AG08395 (cell line): ENCODE data around the gene BBC3.
A peak's percentile ranks its signal among the peaks of the same experiment; 100 is the strongest.
"Not testable (repeated sequence)": the region's sequence is repeated elsewhere in the genome, so short reads cannot be mapped to it uniquely, and the experiment has no call there.

Experiments
- DNase-seq: peaks from one replicate; pipeline ENCODE4 v3.0.0; 2012; ENCODE audit warnings: mixed read lengths, low spot score

BBC3 gene

DNA sequence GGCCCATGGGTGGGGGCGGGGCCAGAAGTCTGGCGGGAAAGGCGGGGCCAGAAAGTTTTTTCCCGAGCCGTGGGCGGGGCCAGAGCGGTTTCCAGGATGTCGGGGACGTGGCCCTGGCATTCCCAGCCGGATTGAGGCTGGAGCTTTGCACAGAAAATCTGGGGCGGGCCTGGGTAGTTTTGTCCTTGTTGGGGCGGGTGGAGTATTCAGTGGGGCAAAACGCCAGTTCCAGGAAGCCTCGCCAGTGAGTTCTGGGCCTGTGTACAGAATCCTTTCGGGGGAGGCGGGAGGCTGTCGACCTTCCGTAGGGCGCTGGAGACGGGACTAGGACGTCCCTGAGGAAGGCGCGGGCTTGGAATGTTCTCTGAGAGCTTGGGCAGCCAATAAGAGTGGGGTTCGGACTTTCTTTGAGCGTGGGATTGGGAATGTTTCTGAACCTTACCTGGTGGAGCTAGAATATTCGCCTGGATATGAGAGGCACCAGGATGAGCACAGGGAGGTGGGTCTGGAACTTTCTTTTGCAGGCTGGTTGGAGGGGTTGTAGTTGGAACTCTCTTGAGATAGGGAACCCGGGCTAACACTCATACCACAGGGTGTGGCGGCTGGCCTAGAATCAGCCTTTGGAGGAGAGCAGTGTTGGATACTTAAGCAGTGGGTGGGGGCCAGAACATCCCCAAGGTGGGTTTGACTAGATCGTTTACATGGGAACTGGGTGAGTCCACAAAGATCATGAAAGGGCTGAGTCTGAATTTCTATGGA, 26.6 kb upstream of the BBC3 start:
- DNase-seq, result no peak

DNA sequence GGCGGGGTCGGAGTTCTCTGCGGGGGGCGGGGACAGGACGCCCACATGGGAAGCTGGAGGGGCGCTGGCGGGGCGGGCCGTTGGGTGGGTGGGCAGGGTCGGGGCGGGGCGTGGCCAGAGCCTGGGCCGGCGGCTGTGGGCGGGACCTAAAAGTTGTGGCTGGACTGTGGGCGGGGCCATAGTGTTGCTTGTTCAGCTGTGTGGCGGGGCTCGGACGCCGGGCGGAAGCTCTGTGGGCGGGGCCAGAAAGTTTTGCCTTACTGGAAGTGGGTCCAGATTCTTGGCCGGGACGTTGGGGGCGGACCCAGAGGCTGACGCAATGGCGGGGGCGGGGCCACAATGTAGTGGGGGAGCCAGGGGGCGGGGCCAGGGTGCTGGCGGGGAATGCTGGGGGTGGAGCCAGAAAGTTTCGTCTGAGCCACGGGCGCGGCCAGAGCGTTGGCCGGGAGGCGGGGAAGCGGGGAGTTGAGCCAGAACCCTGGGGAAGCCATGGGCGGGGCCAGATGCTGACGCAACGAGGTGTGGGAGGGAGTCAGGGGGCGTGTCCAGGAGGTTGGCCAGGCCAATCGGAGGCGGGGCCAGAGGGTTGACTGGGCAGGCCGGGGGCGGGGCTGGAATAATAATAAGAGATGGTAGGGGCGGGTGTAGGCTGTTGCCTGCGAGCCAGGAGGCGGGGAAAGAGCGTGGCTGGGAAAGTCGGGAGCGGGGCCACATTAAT, 25.9 kb upstream of the BBC3 start:
- DNase-seq, result peak; percentile 99

DNA sequence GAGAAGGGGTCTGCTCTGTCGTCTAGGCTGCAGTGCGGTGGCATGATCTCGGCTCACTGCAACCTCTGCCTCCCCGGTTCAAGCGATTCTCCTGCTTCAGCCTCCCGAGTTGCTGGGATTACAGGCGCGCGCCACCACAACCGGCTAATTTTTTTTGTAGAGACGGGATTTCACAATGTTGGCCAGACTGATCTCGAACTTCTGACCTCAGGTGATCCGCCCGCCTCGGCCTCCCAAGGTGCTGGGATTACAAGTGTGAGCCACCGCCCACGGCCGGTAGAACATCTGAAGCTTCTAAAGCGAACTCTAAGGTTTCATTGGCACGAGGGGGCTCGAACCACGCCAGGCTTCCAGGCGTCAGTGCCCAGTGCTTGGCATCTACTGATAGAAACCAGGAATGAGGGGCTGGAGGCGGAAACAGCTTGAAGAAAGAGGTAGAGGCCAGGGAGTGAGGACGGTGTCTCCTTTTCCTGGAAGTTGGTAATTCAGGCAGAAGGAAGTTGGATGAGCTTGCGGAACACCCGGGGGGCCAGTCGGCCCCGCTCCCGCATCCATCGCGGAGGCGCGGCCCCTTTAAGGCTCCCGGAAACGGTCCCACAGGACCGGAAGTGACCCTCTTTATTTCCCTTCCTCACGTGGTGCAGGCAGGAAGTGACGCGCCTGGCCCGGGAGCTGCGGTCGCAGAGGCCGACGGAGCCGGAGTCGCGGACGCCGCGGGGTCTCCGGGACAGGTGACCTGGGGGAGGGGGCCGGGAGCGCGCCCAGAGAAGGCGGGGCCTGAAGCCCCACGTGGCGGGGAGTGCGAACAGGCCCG, 25.1 kb upstream of the BBC3 start, which contains the start of gene CCDC9:
CCDC9 (plus strand) TSS at position 647 of the 814 bp plus-strand sequence. CDS start 1,876 bp downstream, outside the sequence.
- DNase-seq, result peak; percentile 92

DNA sequence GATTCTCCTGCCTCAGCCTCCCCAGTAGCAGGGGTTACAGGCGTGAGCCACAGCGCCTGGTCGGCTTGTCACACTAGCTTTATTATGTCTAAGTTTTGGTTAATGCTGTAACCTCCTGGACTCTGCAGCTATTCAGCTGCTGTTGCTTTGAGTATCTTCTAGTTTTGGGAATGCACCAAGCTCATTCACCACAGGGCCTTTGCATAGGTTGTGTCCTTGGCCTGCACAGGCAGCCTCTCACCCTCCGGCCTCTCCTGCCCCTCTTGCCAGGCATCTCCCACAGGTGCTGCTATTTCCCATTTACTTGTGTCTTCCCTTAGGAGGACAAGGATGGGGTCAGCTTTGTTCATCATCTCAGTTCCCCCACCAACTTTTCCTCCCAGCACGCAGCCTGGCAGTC, 23.0 kb upstream of the BBC3 start:
- DNase-seq, result no peak

DNA sequence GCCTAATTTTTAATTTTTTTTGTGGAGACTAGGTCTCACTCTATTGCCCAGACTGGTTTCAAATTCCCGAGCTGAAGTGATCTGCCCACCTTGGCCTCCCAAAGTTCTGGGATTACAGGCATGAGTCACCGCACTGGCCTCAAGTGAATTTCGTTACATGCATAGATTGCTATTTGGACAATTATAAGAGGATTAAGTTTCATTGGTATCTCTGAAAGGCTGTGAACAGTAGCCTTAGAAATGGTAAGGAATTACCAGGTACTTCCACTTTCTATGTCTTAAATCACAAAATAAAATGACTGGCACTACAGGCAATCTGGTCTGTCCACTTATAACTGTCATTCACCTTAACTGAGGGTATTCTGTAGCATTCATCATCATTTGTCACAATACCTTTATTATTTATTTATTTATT, 22.5 kb upstream of the BBC3 start:
- DNase-seq, result no peak

DNA sequence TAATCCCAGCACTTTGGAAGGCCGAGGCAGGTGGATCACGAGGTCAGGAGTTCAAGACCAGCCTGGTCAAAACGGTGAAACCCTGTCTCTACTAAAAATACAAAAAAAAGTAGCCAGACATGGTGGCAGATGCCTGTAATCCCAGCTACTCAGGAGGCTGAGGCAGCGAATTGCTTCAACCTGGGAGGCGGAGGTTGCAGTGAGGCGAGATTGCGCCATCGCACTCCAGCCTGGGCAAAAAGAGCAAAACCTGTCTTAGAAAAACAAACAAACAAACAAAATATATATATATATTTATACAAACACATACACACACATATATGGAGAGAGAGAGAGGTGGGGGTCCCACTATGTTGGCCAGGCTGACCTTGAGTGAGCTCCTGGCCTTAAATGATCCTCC, 22.0 kb upstream of the BBC3 start:
- DNase-seq, result not testable (repeated sequence)

DNA sequence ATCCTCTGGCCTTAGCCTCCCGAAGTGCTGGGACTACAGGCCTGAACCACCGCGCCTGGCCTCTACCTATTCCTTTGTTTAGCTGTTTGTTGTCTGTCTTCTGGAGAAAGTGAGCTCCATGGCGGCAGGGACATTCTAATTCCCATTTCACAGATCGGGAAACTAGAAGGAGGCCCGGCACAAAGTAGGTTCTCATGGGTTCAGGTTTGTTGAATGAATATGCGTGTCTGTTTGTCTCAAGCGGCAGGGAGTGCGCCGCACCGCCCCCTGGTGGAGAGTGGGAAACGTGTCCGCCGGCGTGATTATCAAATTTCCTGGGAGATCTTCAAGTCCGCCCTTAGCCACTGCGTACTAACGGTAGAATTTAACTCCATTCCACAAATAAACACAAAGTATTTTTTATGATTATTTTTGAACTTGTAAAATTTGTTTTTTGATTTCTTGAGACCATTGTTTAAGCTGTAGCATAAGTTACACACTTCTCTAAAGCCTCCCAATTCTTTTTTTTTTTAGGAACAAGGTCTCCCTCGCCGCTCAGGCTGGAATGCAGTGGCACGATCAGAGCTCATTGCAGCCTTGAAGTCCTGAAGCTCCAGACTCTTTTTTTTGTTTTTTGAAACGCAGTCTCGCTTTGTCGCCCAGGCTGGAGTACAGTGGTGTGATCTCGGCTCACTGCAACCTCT, 16.4 kb upstream of the BBC3 start:
- peak; percentile 62 for DNase-seq

DNA sequence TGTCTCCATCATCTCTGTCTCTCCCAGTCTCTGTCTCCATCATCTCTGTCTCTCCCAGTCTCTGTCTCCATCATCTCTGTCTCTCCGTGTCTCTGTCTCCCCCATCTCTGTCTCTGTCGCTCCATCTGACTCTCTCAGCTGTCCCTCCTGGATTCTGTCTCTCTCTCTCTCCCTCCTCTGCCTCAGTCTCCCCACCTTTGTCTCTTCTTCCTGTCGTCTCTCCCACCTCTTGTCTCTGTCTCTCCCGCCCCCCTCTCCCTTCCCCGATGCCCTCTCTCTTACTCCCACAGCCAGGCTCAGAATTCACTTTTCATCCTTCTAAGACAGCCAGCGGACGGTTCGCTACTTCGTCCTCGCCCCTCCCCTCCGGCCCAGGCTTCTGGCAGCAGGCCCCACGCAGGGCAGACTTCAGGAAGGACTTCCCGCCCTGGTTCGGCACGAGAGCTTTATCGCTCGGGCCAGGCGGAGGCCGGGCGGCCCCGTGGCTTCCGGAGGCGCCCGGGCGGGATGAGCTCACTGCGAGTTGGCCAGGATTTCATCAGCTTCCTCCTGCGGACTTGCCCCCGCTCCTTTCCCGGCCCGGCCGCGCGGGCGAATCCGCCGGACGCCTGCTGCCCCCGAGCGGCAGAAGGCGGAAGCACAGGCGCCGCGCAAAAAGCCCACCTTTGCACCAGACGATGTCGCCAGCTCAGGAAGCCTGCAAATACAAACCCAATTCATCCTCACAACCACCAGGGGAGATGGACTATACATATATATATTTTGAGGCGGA, 13.0 kb upstream of the BBC3 start:
- peak; percentile 93 for DNase-seq

DNA sequence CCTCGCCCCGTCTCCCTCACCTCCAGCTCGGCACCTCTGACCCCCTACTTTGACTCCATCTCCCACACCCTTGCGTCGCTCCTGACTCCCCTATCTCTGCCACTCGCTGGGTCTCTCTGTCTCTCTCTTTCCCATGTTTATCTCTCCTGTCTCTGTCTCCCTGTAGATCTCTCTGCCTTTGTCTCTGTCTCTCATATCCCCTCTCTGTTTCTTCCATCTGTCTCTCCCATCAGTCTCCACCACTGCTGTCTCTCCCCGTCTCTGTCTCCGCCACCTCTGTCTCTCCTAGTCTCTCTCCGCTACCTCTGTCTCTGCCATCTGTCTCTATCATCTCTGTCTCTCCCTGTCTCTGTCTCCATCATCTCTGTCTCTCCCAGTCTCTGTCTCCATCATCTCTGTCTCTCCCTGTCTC, 12.4 kb upstream of the BBC3 start:
- DNase-seq, result no peak

DNA sequence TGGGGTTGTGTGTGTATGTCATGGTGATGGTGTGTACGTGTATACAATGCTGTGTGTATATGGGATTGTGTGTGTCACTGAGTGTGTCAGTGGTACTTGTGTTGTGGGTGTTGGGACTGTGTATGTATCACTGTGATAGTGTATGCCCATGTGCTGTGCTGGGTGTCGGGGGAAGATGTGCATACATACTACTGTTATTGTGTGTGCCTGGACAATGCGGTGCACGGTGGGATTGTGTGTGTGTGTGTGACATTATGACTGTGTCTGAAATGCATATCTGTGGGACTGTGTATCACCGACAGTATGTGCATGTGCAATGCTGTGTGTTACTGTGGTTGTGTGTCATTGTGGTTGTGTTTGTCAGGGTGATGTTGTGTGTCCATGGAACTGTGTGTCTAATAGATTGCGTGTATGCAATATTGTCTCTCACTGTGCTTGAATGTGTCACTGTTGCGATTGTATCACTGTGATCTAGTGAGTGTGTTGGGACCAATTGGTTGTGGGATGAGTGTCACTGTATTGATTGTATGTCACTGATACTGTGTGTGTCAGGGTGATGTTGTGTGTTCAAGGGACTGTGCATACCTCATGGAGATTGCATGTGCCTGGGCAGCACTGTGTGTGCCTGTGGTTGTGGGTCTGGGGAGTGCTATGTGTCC, 11.0 kb upstream of the BBC3 start:
- DNase-seq, result no peak

DNA sequence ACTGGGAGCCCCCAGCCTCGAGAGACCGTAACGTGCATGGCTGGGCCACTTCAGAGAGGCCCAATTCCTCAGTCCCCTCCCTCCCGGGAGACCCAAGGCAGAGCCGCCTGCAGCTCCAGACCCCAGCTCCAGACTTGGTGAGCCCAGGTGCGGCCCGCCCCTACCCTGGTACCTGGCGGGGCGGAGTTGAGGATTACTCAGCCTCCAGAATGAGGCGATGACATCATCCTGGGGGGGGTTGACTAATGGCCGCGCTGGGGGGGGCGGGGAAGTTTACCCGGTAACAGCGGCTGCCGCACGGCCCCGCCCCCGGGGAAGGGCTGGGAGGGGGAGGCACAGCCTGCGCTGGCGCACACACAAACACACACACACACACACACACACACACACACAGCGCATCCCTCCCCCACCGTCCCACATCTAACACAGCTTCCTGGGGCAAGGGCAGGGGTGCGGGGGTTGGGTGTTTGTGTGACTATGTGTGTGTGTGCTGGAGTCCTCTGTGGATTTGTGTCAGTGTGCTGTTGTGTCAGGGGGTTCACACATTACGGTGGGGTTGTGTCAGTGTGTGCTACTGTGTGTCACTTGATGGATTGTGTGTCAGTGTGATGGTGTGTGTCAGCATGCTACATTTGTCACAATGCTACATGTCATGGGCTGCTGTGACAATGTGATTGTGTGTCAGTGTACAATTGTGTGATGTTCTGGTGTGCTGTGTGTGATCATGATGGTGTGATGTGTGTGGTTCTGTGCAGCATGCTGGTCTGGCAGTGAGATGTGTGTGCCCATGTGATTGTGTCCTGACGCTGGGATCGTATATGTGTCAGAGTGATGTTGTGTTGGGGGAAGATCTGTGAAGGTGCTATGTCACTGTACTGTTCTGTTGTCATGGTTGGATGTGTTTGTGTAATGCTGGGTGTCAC, 10.3 kb upstream of the BBC3 start:
- peak; percentile 79 for DNase-seq

DNA sequence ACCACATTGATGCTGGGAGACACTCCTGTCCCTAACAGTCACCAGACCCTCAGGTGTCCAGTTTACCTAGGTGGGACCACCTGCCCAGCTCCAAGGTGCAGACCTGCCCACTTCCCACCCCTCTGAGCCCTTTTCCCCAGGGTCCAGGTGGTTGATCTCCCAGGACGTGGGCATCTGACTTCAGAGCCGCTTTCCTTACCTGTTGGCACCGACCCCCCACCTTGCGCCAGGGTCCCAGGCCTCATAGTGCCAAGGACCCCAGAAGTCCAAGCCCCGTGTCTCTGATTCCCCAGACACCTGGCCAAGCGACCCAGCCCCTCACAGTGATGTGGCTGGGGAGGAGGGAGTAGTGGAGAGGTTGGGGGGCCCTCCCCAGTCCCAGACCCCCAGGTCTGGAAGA, 9.6 kb upstream of the BBC3 start:
- DNase-seq, result no peak

DNA sequence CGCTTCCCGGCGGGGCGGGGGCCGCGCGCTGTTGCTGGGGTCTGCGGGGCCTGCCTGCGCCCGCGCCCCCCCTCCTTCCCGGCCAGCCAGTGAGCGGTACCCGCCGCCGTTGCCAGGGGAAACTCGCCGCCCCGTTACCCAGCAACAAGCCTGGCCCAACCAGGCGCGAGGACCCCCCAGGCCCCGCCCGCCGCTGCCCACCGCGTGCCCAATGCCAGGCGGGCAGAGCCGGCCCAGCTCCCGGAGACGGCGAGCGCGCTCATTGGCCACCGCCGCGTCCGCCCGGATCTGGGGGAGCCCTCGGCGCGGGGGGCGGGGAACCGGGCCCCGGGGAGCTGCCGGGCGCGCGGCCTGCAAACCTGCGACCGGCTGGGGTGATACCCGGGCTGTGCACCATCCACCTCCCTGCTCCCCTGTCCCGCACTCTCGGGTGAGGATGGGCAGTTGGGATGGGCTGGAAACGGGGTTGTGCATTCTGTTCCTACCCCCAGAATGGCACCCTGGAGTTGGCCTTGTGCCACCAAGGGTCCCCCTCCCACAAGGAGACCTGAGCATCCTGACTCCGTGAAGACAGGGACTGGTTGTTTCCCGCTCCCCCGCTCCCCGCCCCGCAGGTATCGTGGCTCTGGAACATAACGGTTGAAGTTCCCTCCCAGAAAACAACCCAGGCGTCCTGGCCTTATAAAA, 8.8 kb upstream of the BBC3 start:
- peak; percentile 52 for DNase-seq

DNA sequence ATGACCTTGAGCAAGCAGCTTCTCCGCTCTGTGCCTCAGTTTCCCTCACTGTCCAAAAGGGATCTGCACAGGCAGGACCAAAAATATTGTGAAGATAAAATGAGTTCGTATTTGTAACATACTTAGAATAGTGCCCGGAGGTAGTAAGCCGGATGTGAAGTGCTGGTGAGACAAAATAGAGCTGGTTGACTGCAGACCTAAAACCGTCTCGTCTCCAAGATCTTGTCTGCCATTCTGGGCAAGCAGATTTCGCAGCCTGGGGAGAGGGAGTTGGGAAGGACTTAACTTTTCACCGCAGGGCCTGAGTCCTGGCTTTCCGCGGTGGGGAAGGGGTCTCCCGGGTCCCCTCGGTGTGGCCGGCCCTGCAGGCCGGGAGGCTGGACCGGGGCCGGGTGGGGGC, 8.2 kb upstream of the BBC3 start:
- DNase-seq, result no peak

DNA sequence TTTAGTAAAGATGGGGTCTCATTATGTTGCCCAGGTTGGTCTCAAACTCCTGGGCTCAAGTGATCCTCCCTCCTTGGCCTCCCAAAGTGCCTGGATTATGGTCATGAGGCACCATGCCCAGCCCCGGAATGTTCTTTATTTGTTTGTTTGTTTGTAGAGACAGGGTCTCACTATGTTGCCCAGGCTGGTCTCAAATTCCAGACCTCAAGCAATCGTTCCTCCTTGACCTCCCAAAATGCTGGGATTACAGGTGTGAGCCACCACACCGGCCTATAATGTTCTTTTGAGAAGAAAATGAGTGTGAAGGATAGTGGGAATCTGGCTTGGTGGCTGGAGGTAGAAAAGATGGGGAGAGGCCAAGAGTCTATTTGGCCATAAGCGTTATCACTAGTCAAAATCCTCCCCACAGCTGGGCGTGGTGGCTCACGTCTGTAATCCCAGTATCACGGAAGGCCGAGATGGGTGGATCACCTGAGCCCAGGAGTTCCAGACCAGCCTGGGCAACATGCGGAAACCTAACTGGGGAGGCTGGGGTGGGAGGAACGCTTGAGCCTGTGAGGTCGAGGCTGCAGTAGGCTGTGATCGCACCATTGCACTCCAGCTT, 5.2 kb upstream of the BBC3 start:
- DNase-seq, result no peak

DNA sequence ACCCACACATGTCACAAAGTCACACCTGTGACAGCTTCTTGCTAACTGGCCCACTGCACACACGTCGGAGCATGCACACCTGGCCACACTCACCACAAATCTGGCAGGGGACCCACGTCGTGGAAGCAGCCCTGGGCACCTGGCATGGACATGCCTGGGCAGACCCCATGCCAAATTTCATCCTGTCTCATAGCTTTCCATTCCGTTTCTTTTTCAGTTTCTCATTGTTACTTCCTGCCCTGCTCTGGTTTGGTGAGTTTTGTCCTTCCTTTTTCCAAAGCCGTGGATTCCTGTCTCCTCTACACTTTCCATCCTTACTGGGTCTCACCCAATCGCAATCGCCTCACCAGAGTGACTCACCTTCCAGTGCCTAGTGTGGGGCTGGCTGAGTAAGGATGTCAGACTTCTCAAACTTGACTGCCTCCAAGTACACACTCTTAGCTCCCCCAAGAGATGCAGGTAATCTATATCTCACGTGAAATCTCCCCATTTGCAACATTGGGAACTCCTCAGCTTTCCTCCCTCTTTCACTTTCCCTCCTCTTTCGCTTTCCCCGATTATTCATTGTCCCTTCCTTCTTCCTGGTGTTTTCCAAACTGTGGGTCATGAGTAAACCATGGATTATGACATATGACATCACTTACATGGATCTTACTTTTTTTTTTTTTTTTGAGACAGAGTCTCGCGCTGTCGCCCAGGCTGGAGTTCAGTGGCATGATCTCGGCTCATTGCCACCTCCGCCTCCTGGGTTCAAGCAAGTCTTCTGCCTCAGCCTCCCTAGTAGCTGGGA, 1.6 kb upstream of the BBC3 start:
- DNase-seq, result peak; percentile 72

DNA sequence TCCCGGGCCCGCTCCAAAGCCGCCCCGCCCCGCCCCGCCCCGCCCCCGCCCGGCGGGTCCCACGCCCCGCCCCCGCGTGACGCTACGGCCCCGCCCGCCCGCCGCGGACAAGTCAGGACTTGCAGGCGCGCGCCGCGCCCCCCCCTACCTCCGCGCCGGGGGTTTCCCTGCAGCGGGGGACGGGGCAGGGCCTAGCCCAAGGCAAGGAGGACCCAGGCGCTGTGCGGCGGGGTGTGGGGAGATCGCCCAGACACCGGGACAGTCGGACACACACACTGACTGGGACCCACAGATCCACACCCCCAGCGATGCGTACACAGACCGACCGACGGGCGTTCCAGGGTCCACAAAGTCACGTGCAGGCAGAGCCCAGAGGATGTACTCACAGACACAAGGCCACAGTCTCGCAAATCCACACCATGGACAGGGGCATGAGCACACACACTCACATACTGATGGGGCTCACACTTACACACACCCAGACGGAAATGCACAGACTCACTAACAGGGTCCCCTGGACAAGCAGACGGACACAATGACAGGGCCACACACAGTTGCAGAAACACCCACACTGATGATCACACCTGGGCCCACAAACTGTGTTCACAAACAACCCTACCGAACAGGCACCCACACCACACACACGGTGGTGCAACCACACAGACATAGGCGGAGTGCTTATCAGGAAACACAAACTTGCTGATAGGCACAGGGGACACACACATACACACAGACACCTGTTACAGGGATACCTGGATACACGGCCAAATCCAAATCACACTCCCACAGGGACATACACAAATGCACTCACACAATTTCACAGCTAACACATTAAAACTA, 436 bp upstream of the BBC3 start:
- DNase-seq, result peak; percentile 88
